NCI-H345 (cell line): ENCODE measurements around the gene MPND.
"Not testable (repeated sequence)": the region's sequence is repeated elsewhere in the genome, so short reads cannot be mapped to it uniquely, and the experiment has no call there.

ENCODE experiments used
- DNase-seq: peaks from one replicate; lab custom pipeline; 2025; lab: John Stamatoyannopoulos, UW

Gene MPND

GRCh38 chr19:4320419-4320818, 22.9 kb upstream of the MPND start:
- DNase-seq: no peak

- no peak for DNase-seq
These were observed 20.3 kb upstream of the MPND start for GRCh38 chr19:4322942-4323665.

GRCh38 chr19:4323692-4324091, 19.7 kb upstream of the MPND start:
- DNase-seq: no peak

- no peak for DNase-seq
These were observed 19.1 kb upstream of the MPND start for GRCh38 chr19:4324228-4324627.

GRCh38 chr19:4326215-4326836, 17.0 kb upstream of the MPND start:
- DNase-seq: no peak

GRCh38 chr19:4326837-4327251, 16.5 kb upstream of the MPND start:
- no peak for DNase-seq

- DNase-seq: peak; percentile 92
These were observed 16.0 kb upstream of the MPND start for GRCh38 chr19:4327252-4327876.

- DNase-seq: no peak
These were observed 15.5 kb upstream of the MPND start for GRCh38 chr19:4327877-4328242.

GRCh38 chr19:4328243-4328990, 14.9 kb upstream of the MPND start:
- peak; percentile 97 for DNase-seq

- not testable (repeated sequence) for DNase-seq
These were observed 14.2 kb upstream of the MPND start for GRCh38 chr19:4328991-4329681.

- DNase-seq: no peak
These were observed 13.5 kb upstream of the MPND start for GRCh38 chr19:4329858-4330257.

GRCh38 chr19:4334929-4335570, 8.3 kb upstream of the MPND start:
- DNase-seq: no peak

- DNase-seq: no peak
These were observed 5.4 kb upstream of the MPND start for GRCh38 chr19:4337906-4338440.

GRCh38 chr19:4338441-4339355, 4.7 kb upstream of the MPND start, which contains the start of gene STAP2:
Gene STAP2 (minus strand): TSS chr19:4338827. CDS start chr19:4338753, 74 bp downstream.
- no peak for DNase-seq

GRCh38 chr19:4342314-4342614, 1.1 kb upstream of the MPND start:
- no peak for DNase-seq

- peak; percentile 100 for DNase-seq
These were observed 570 bp upstream of the MPND start for GRCh38 chr19:4342615-4343369.

GRCh38 chr19:4345342-4346019, 2.1 kb downstream of the MPND start:
- DNase-seq: no peak

- no peak for DNase-seq
These were observed 2.6 kb downstream of the MPND start for GRCh38 chr19:4346020-4346383.

GRCh38 chr19:4347521-4347920, 4.2 kb downstream of the MPND start:
- no peak for DNase-seq
